A549 (cell line): Measurements from ENCODE around the gene GHR. TPM values are rescaled to one million over a fixed set of nuclear protein-coding genes. Genes with fewer than 3 reads are reported as not detected.

ENCODE experiments used
- ATAC-seq, 2 experiments: fragments of 200-7000 bp in 1 of 2; fragments of >200 bp in 1 of 2; cut with Nextera tagmentation in 1 of 2; cut with Tn5 transposase in 1 of 2; 3 replicates each; pipeline versions ENCODE4 v1.8.0 to v1.9.1; 2018 to 2020; ENCODE audit warnings: mild to moderate bottlenecking in 1 of 2, moderate library complexity in 1 of 2
- CTCF ChIA-PET: fragments of 300-600 bp; sonication (Branson Sonifier 250); formaldehyde crosslinking; extraction: SDS; loops from one replicate; lab custom pipeline; 2021; ENCODE audit warnings: antibody characterized with exemption, inconsistent platforms; lab: Yijun Ruan, JAX
- POLR2A ChIA-PET: fragments of 350-600 bp; formaldehyde crosslinking; extraction: SDS; loops from one replicate; lab custom pipeline; 2021; ENCODE audit warnings: antibody characterized with exemption, inconsistent platforms; lab: Yijun Ruan, JAX
- DNase-seq, 2 experiments: peaks; one replicate each; pipeline versions ENCODE4 v3.0.0 to v3.0.0-alpha.2; 2011 to 2016; ENCODE audit warnings: low read depth in 1 of 2, low spot score in 1 of 2
- FAIRE-seq: peaks from 2 replicates; lab custom pipeline; 2011; peaks lifted over from hg19 to GRCh38; lab: Jason Lieb, UNC
- H3K27ac ChIP-seq, 2 experiments: fragments of >200 bp; sonication (Bioruptor Twin); formaldehyde crosslinking; 3 replicates each; pipeline ENCODE4 v1.5.1; 2016 to 2017
- H3K4me1 ChIP-seq: fragments of >200 bp; sonication (Bioruptor Twin); formaldehyde crosslinking; 3 replicates; pipeline ENCODE4 v1.6.1; 2016
- H3K4me2 ChIP-seq: fragments of >200 bp; sonication (Bioruptor Twin); formaldehyde crosslinking; 3 replicates; pipeline ENCODE4 v1.6.1; 2016
- H3K4me3 ChIP-seq: fragments of >200 bp; sonication (Bioruptor Twin); formaldehyde crosslinking; 3 replicates; pipeline ENCODE4 v1.5.1; 2016
- H3K9me3 ChIP-seq: fragments of >200 bp; sonication (Bioruptor Twin); formaldehyde crosslinking; 3 replicates; pipeline ENCODE4 v1.6.1; 2016
- CHD2 ChIP-seq: fragments of 150-350 bp; IDR thresholded peaks from 2 replicates; pipeline ENCODE4 v1.6.1; 2014; ENCODE audit warnings: low read length; ENCODE audit not compliant: partially characterized antibody
- EHMT2 ChIP-seq: fragments of 200-600 bp; sonication (generic); IDR thresholded peaks from 2 replicates; pipeline ENCODE4 v1.6.1; 2016; ENCODE audit warnings: antibody characterized with exemption, low read depth, mild to moderate bottlenecking, moderate library complexity
- EP300 ChIP-seq, 2 experiments: fragments of >200 bp; sonication (Bioruptor Twin); formaldehyde crosslinking; IDR thresholded peaks; 2 replicates in 1 of 2; 3 replicates in 1 of 2; pipeline ENCODE4 v1.6.1; 2016 to 2017
- FOXS1 ChIP-seq: fragments of 250-450 bp; sonication (Bioruptor Pico); IDR thresholded peaks from 2 replicates; pipeline ENCODE4 v1.5.0; 2020; ENCODE audit warnings: mild to moderate bottlenecking, moderate library complexity
- HDAC2 ChIP-seq: fragments of 200-600 bp; sonication (generic); IDR thresholded peaks from 2 replicates; pipeline ENCODE4 v1.6.1; 2016
- HEYL ChIP-seq: fragments of 250-450 bp; sonication (Bioruptor Pico); IDR thresholded peaks from 2 replicates; pipeline ENCODE4 v1.8.0; 2021; ENCODE audit warnings: mild to moderate bottlenecking, moderate library complexity
- HOXB5 ChIP-seq: fragments of 250-450 bp; sonication (Bioruptor Pico); IDR thresholded peaks from 2 replicates; pipeline ENCODE4 v1.5.0; 2020; ENCODE audit warnings: mild to moderate bottlenecking, moderate library complexity
- KDM1A ChIP-seq: fragments of 200-600 bp; sonication (generic); IDR thresholded peaks from 2 replicates; pipeline ENCODE4 v1.6.1; 2016; ENCODE audit warnings: low read depth, mild to moderate bottlenecking
- KDM5A ChIP-seq: fragments of 200-600 bp; sonication (generic); IDR thresholded peaks from 2 replicates; pipeline ENCODE4 v1.6.1; 2016; ENCODE audit warnings: antibody characterized with exemption, mild to moderate bottlenecking
- MYC ChIP-seq: IDR thresholded peaks from 2 replicates; pipeline ENCODE4 v1.6.1; 2012; ENCODE audit warnings: mild to moderate bottlenecking, inconsistent platforms, low read length, improper control_type of control experiment, borderline replicate concordance
- NPAS2 ChIP-seq: fragments of 250-450 bp; sonication (Bioruptor Pico); IDR thresholded peaks from 2 replicates; pipeline ENCODE4 v1.8.0; 2022; ENCODE audit warnings: mild to moderate bottlenecking, moderate library complexity, borderline replicate concordance
- PHF8 ChIP-seq: fragments of 200-600 bp; sonication (generic); IDR thresholded peaks from 2 replicates; pipeline ENCODE4 v1.6.1; 2016; ENCODE audit warnings: low read depth, mild to moderate bottlenecking, antibody characterized with exemption, moderate library complexity, borderline replicate concordance
- POLR2AphosphoS2 ChIP-seq: conservative IDR thresholded peaks from 2 replicates; pipeline ENCODE4 v1.6.1; 2012; ENCODE audit warnings: low read length, improper control_type of control experiment, inconsistent platforms
- RARB ChIP-seq: fragments of 250-450 bp; sonication (Bioruptor Pico); IDR thresholded peaks from 2 replicates; pipeline ENCODE4 v1.8.0; 2021; ENCODE audit warnings: mild to moderate bottlenecking, moderate library complexity
- SREBF2 ChIP-seq: fragments of 450-650 bp; IDR thresholded peaks from 2 replicates; pipeline ENCODE4 v1.6.1; 2014; ENCODE audit warnings: mild to moderate bottlenecking, moderate library complexity
- TFCP2L1 ChIP-seq: fragments of 250-450 bp; sonication (Bioruptor Pico); IDR thresholded peaks from 2 replicates; pipeline ENCODE4 v1.5.0; 2021; ENCODE audit warnings: mild to moderate bottlenecking
- ZSCAN20 ChIP-seq: fragments of 250-450 bp; sonication (Bioruptor Pico); IDR thresholded peaks from 2 replicates; pipeline ENCODE4 v1.8.0; 2022; ENCODE audit warnings: mild to moderate bottlenecking, moderate library complexity
- WGBS: methylation state at CpG from one replicate; pipeline ENCODE4 v1.1.6; 2017; ENCODE audit errors: missing lambda C conversion rate; 5-methylcytosine and 5-hydroxymethylcytosine counted together
- polyA plus RNA-seq, 4 experiments: library from polyadenylated mRNA; depleted of rRNA in 3 of 4; stranded (reverse); fragments of >200 nt; fragmentation: RNase III in 1 of 4; extraction: RNeasy Plus Mini Kit Qiagen cat#74134 plus additional on column Dnase treatment in 1 of 4; gene quantifications; 2 replicates in 3 of 4; 3 replicates in 1 of 4; pipeline ENCODE4 v1.2.3, GENCODE V29; 2011 to 2017
- TF ChIP-seq, protein P1 (sequence below): fragments of 250-450 bp; sonication (Bioruptor Pico); IDR thresholded peaks from 2 replicates; pipeline ENCODE4 v1.5.0; 2021; ENCODE audit warnings: mild to moderate bottlenecking, moderate library complexity, borderline replicate concordance
- TF ChIP-seq, protein P2 (sequence below): fragments of 450-650 bp; IDR thresholded peaks from 2 replicates; pipeline ENCODE4 v1.6.1; 2014; ENCODE audit warnings: antibody characterized with exemption
- TF ChIP-seq, protein P3 (sequence below): fragments of >200 bp; sonication (Bioruptor Twin); formaldehyde crosslinking; IDR thresholded peaks from 3 replicates; pipeline ENCODE4 v1.5.1; 2016
- TF ChIP-seq, protein P4 (sequence below): fragments of 150-350 bp; IDR thresholded peaks from 2 replicates; pipeline ENCODE4 v1.6.1; 2014; ENCODE audit warnings: low read depth, mild to moderate bottlenecking, low read length

GHR gene
- polyA plus RNA-seq, 2 of the 4 experiments (the other 2 are of a cell fraction), result 0.05 TPM; not detected in 1

DNA sequence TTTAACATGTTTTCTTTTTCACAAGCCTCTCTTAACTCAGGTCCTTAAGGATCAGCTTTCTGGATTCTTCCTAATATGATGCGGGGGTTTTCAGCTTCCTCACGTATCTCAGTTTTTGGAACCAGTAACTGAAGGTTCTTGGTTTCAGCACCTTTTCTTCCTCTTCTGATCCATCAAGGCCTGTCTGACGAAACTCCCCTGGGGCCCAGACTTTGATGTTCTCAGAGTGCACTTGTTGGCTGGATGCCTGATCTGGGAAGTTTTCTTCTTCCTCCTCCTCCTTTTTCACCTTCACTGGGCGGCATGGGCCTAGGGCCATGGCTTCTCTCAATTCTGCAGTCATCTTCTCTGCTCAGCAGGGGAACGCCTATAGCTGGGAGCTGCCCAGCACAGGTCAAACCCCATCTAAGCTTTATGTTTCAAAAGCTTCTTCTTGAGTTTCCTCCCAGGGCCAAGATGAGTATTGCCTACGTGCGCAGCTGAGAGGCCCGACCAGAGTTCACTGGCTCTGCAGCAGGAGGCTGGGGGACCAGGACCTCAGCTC, 44.8 kb downstream of the GHR start:
- ChIA-PET POLR2A (no interaction called here), CTCF (no interaction called here)
- ATAC-seq, result no peak
- Histone ChIP-seq H3K4me3 (no peak overlapping the region), H3K4me2 (no peak overlapping the region), H3K9me3 (no peaks in the 10 kb centered on the region), H3K4me1 (no peaks in the 10 kb centered on the region), H3K27ac (no peak overlapping the region)
- 39% methylated on average over 8 of the region's 8 CpGs for WGBS
- TF ChIP-seq, protein P1, sequence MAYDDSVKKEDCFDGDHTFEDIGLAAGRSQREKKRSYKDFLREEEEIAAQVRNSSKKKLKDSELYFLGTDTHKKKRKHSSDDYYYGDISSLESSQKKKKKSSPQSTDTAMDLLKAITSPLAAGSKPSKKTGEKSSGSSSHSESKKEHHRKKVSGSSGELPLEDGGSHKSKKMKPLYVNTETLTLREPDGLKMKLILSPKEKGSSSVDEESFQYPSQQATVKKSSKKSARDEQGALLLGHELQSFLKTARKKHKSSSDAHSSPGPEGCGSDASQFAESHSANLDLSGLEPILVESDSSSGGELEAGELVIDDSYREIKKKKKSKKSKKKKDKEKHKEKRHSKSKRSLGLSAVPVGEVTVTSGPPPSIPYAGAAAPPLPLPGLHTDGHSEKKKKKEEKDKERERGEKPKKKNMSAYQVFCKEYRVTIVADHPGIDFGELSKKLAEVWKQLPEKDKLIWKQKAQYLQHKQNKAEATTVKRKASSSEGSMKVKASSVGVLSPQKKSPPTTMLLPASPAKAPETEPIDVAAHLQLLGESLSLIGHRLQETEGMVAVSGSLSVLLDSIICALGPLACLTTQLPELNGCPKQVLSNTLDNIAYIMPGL, result no peak
- TF ChIP-seq, protein P2, sequence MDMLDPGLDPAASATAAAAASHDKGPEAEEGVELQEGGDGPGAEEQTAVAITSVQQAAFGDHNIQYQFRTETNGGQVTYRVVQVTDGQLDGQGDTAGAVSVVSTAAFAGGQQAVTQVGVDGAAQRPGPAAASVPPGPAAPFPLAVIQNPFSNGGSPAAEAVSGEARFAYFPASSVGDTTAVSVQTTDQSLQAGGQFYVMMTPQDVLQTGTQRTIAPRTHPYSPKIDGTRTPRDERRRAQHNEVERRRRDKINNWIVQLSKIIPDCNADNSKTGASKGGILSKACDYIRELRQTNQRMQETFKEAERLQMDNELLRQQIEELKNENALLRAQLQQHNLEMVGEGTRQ, result no peak
- TF ChIP-seq TFCP2L1, result no peak
- TF ChIP-seq HDAC2, result no peak
- no peak for TF ChIP-seq PHF8
- TF ChIP-seq SREBF2, result no peak
- no peak for TF ChIP-seq RARB (CRISPR knock-in tag)
- TF ChIP-seq, protein P3, sequence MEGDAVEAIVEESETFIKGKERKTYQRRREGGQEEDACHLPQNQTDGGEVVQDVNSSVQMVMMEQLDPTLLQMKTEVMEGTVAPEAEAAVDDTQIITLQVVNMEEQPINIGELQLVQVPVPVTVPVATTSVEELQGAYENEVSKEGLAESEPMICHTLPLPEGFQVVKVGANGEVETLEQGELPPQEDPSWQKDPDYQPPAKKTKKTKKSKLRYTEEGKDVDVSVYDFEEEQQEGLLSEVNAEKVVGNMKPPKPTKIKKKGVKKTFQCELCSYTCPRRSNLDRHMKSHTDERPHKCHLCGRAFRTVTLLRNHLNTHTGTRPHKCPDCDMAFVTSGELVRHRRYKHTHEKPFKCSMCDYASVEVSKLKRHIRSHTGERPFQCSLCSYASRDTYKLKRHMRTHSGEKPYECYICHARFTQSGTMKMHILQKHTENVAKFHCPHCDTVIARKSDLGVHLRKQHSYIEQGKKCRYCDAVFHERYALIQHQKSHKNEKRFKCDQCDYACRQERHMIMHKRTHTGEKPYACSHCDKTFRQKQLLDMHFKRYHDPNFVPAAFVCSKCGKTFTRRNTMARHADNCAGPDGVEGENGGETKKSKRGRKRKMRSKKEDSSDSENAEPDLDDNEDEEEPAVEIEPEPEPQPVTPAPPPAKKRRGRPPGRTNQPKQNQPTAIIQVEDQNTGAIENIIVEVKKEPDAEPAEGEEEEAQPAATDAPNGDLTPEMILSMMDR, result no peak
- no peak for TF ChIP-seq FOXS1
- TF ChIP-seq HEYL (CRISPR knock-in tag), result no peak
- TF ChIP-seq, protein P4, sequence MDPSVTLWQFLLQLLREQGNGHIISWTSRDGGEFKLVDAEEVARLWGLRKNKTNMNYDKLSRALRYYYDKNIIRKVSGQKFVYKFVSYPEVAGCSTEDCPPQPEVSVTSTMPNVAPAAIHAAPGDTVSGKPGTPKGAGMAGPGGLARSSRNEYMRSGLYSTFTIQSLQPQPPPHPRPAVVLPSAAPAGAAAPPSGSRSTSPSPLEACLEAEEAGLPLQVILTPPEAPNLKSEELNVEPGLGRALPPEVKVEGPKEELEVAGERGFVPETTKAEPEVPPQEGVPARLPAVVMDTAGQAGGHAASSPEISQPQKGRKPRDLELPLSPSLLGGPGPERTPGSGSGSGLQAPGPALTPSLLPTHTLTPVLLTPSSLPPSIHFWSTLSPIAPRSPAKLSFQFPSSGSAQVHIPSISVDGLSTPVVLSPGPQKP, result no peak
- TF ChIP-seq KDM5A, result no peak
- TF ChIP-seq POLR2AphosphoS2, result no peak
- no peak for TF ChIP-seq EP300 (IDR thresholded peaks at IDR 0.05)
- no peak for DNase-seq
- no peak for FAIRE-seq

DNA sequence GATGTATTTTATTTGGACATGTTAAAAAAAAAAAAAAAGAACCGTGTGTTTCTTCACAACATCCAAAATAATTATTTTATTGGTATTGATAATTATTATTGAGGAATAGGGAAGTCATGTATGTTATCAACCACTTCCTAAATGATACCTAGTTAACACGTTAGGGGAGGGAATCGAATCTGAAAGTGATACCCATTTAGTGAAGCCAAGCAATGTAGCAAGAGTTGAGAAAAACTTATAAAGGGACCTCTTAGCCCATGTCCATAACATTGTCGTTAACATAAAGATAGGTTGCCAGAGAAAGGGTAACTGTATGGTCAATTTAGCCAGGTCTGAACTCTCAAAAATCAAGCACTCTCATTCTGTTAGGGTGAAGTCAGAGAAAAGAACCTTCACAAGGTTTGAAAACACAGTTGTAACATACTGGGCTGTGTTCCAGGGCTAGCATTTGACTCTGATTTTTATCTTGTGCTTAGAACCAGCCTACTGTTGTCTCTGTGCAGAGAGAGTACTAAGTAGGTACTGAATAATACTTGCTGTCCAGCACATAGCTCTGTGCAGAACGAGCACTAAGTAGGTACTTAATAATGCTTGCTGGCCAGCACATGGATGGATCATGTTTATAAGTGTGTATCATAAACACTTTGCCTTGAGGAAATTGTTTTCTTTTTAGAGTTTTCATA, 60.4 kb downstream of the GHR start:
- CTCF ChIA-PET, result no interaction called here
- TF ChIP-seq HEYL (CRISPR knock-in tag) (no peak), ZSCAN20 (no peak), EHMT2 (no peak), CHD2 (no peak), KDM1A (no peak), TFCP2L1 (no peak), HOXB5 (no peak), NPAS2 (CRISPR knock-in tag) (no peak), MYC (no peak)
- TF ChIP-seq, protein P3, result no peak
- TF ChIP-seq, all 56 proteins: peak for 0
- no peaks in the 10 kb centered on the region for H3K9me3 ChIP-seq
- FAIRE-seq (no peak), DNase-seq (no peak), ATAC-seq (no peak)
- no peak overlapping the region for H3K27ac ChIP-seq
- 2% methylated on average over 5 of the region's 5 CpGs for WGBS
- POLR2A ChIA-PET, result no interaction called here
- H3K4me2 ChIP-seq, result no peak overlapping the region
- no peak overlapping the region for H3K4me3 ChIP-seq
- H3K4me1 ChIP-seq, result no peaks in the 10 kb centered on the region
